GM21526 (cell line): ENCODE measurements around the gene SLC39A2.
"Not testable (repeated sequence)": the region's sequence is repeated elsewhere in the genome, so short reads cannot be mapped to it uniquely, and the experiment has no call there.

ENCODE experiments used
- ATAC-seq: cut with Tn5 transposase; IDR thresholded peaks from one replicate; pipeline ENCODE4 v1.9.1; 2021; ENCODE audit warnings: moderate library complexity; ENCODE audit not compliant: unreplicated experiment, low FRiP score

SLC39A2 gene

DNA sequence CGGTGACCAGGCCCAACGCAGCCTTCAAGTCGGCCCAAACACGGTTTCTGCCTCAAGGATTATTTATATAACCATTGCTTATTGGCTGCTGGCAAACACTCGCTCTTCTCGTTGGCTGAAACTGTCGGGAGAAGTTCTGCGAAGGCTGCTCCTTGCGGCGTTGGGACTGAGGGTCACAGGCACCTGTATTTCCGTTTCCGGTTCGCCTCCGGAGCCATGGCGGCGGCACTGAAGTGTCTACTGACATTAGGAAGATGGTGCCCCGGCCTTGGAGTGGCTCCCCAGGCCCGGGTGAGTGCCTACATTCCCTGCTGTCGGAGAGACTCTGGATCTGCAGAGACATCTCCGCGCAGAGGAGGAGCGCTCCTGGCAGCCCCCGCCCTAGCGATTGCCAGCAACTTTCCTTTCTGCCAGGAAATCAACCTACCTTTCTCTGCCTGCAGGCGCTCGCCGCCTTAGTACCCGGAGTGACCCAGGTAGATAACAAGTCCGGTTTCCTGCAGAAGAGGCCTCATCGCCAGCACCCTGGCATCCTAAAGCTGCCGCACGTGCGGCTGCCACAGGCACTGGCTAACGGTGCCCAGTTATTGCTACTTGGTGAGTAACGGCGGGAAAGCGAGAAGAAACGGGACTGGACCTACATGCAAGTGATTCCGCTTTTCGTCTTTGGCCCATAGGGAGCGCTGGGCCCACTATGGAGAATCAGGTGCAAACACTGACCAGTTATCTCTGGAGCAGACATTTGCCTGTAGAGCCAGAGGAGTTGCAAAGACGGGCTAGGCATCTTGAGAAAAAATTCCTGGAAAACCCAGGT, 9.1 kb upstream of the SLC39A2 start, which contains the start of gene METTL17:
METTL17 (plus strand) TSS at position 194 of the 814 bp plus-strand sequence; CDS start at position 217, 23 bp downstream.
- peak; percentile 88 for ATAC-seq

DNA sequence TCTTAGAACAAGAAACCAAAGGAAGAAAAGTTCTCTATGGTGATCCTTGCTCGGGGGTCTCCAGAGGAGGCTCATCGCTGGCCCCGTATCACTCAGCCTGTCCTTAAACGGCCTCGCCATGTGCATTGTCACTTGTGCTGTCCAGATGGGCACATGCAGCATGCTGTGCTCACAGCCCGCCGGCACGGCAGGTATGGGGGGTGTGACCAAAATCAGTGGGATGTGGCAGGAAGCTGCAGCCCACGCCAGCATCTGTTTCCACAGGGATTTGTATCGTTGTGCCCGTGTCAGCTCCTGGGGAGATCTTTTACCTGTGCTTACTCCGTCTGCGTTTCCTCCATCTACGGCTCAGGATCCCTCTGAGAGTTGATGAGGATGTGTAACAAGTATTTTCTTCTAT, 2.6 kb upstream of the SLC39A2 start:
- ATAC-seq = no peak

DNA sequence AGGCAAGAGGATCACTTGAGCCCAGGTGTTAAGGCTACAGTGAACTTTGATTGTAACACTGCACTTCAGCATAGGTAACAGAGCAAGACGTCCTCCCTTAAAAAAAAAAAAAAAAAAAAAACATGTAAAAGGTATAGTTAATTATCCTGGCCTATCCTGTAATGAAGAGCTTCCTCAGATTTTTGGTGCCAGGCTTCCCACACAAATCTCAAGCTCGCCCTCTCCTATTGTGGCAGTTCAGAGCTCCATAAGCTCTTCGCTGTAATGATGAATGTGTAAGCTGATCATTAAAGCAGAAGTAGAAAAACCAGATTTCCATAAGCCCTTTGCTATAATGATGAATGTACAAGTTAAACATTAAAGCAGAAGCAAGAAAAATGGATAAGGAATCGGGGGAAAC, 2.0 kb upstream of the SLC39A2 start:
- no peak for ATAC-seq

DNA sequence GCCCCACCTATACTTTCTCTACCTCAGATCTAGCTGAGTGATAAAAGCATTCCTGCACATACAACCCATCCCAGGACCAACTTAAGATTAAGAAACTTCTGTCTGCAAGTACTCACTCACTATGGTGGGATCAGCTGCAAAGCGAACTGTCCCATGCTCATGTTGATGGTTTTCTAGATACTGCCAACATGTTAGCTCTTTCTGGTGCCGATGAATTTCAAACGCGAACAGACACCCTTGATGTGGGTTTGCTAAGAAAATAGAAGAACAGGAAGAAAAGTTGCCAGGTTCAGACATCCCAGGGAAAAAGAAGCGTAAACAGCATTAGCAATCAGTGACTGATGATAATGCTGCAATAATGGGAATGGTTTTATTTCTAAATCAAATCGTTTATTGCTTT, 1.5 kb upstream of the SLC39A2 start:
- ATAC-seq = no peak

DNA sequence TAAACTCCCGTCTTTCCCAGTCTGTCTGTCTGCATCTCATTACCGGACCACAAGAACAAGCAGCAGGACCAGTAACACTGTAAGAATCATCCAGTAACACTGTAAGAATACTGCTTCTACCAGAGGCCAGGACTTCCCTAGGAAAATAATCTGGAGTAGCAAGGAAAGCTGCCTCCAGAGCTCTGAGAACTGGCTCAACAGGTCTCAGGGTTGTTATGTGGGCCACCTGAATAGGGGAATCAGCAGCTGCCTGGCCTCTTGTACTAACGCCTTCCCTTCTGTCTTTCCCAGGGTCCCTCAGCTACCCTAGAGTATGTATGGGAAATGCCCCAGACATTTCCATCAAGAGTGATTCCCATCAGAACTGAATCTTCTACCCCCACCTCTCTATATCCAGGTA, 954 bp upstream of the SLC39A2 start:
- no peak for ATAC-seq

DNA sequence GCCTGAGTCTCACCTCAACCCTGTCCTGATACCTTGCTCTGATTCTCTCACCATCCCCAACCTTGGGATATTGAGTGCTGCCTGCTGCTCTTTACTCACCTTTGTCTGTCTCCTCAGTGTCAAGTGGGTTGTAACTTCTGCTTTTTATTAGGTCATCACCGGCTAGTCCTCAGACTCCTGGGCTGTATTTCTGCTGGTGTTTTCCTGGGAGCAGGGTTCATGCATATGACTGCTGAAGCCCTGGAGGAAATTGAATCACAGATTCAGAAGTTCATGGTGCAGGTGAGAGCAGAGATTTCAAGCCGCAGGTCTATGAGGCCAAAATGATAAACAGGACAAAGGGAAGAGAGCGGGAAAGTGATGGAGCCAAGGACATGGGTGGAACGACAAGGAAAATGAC, 498 bp downstream of the SLC39A2 start:
- ATAC-seq = no peak

DNA sequence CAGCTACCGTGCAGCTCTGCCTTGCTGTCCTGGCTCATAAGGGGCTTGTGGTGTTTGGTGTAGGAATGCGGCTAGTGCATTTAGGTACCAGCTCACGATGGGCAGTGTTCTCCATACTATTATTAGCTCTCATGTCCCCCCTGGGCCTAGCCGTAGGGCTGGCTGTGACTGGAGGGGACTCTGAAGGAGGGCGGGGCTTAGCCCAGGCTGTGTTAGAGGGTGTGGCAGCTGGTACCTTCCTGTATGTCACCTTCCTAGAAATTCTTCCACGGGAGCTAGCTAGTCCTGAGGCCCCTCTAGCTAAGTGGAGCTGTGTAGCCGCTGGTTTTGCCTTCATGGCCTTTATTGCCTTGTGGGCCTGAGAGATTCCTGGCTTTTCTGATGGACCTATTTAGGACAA, 2.1 kb downstream of the SLC39A2 start:
- no peak for ATAC-seq

DNA sequence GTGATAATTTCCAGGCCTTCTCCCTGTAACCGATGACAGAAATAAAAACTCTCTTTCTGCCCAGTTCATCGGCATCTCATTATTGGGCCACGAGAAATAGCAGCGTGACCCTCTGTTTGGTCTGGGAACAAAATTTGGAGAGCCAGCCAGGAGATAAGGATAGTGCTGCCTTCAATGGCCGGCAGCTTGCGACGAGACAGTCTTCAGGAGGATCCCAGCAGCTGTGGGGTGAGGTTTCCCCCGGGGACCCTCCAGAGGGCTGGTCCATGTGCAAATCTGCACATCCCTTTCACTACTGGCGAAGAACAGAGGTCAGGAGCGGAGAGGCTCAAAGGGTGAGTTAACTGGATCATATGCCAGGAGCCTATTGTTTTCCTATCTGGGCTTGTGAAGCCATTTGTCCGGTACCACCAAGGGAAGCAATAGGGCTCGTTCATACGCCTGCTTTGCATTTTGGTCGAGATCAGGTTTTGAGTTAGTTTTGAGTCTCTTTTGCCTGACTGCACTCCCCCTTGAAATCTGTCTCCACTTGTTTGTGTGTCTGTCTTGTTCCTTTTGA, 4.8 kb downstream of the SLC39A2 start:
- ATAC-seq = no peak

DNA sequence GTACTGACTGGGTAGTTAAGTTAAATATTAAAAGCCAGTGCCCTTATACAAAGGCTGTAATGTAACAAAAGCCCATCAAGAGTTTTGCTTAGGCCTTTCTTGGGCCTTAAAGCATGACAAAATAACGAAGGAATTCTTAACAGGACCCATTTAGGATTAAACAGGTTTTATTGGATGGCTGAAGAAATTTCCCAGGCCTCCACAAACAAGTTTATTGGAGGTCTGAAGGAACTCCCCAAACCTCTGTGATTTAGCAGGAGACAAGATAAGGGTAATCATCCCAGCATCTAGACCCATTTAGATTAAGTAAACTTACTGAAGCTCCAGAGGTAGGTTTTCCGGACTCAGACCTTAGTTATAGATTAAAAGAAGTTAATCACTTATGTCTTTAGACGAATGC, 10.6 kb downstream of the SLC39A2 start:
- not testable (repeated sequence) for ATAC-seq

DNA sequence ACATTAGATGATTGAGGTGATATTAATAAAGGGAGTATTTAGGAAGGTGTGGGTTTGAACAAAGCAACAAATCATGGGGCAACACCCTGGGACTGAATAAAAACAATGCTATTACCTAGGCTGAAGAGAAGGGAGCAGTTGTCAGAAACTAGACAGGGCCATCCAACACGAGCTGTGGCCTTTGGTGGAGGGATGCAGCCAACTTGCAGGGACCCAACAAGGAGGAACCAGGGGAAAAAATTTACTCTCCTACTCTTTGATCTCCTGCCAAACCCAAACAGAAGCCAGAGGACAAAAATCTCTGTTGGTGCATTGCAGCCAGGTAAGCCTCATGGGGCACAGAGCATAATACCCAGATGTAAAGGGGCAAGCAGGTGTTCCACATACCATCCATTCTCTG, 12.0 kb downstream of the SLC39A2 start:
- ATAC-seq = no peak

DNA sequence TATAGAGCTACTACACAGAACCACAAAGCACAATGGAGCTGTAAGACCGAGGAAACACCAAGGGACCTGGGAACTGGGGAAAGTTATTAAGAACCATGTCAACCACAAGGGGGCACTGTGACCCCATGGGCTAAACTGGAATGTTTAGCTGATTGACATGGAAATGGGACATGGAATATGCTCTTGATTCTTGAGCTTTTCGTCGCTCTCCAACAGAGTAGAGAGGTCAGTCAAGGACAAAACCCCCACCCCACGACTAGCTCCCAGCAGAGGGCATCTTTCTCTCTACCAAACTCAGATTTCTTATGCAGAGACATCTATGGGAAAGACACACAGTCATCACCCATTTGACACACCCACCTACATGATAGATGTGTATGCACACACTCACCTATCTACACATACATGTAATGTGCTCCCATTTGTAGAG, 15.7 kb downstream of the SLC39A2 start:
- ATAC-seq = no peak

DNA sequence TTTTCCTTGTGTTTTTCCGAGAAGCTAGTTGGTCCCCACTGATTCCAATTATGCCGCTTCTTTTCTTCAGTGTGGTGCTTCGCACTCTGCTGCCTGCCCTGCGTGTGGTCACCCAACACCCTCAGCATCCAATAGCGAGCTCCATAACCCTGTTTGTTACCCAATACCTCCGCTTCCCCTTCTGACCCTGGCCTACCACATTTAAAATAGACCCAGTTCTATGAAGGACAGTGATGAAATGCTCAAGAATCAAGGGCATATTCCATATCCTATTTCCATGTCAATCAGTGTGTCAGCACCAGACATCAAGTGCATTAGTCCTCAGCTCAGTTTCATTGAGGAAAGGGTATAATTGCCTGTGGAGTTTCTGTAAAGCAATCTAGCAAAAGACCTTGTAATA, 16.2 kb downstream of the SLC39A2 start:
- no peak for ATAC-seq

DNA sequence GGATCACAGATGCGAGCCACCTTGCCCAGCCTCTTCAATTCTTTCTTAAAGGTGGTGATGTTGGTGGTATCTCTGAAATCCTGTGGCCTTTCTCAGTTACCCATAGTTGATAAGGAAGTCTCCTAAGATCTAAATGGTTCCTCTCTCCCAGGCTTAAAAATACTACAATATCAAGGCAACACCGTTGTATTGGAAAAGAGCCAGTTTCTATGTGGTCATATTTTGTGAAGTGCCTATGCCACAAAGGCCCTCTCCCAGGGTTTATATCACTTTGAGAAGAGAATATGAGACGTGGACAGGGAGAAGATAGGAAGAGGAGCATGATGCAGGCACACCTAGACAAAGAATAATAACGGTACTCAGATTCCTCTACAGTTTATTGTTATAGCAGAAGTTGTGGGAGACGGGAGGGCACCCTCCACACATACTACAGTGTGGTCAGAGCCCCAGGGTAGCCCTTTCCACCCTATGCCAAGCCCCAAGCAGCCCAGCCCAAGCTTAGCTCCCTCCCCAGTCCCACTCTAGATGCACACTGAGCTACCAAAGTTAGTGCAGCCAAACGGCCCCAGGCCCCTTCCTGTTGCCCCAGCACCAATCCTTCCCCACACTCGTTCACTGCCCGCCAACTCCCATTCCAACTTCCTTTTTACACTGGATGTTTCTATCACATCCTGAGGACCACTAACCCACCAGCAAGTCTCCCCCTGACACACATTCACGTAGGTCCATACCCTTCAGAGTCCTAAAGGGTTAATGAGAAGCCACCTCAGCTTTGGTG, 17.5 kb downstream of the SLC39A2 start:
- ATAC-seq = no peak

DNA sequence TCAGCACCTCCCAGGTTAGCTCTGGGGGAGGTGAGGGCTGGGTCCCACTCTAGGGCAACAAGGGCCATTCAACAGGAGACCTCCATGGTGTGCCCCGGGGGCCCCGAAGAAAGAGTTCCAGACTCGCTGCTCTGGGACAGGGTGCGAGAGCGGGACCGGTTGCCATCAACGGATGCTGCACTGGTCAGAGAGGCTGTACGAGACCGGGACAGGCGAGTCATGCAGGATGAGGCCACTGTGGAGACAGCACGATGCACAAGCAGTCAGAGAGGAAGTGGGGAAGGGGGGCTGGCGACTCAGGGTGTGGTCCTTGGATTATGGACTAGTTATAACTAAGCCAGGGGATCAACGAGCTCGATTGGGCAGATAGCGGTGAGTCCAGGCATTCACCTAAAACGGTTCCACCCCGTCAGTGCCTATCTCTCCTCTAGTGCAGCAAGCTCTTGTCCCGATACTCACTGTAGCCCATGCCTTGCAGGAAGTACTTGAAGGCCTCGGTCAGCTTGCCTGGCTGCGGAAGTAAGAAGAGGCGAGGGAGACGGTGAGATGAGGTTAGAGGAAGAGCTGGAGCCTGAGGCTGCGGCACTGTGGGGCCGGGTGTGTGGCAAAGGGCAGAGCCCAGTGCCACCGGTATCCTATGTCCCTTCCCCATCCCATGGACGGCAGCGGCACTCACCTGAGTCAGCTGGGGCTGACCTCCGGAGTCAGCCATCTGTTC, 18.6 kb downstream of the SLC39A2 start:
- no peak for ATAC-seq

DNA sequence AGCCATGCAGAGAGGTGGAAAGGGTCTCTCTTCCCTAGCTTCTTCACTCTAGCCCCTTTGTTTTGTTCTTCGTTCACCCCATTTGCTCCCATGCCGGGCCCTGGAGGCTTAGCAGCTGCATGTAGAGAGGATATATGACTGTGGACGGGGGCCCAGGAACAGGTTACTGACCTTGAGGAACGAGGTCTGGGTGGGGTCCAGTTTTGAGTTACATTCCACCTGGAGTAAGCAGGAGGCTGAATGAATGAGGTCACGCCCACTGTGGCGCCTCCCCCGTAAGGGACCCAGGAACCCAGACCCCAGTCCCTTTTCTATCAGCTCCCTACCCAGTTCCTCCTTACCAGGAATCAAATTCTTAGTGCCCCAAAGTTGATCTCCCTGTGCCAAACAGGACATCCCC, 19.2 kb downstream of the SLC39A2 start:
- no peak for ATAC-seq

DNA sequence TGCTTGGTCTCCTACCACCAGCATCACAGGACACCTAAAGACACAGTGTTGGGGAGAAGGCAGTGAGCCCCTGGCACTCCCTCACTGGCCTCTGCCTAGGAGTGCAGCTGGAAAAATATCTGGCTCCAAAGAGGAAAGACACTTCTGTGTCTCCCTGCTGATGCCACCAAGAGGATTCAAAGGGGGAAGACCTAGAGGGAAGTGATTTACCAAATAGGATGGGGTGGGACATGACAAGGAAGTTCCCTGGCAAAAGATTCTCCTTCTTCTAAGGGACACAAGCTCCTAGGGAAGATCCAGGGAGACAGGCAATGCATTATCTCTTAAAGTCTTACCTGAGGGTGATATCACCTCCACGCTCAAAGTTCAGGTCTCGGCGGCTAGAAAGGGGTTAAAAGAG, 19.7 kb downstream of the SLC39A2 start:
- ATAC-seq = no peak

DNA sequence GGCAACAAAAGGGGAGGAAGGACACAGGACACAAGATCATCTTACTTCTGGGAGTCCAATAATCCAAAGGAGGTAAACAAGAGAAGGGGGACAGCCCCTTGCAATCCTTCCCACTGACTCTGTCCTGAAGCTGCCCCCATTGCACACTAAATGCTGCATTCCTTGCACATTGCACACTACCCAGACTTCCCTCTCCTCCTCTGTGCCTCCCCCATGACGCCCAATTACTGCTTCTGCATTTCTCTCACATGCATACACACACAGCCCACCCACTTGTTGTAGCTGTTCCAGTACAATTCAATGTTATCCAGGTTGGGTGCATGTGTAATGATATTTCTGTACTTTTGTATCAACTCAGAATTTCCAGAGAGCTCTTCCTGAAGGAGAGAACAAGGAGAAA, 20.3 kb downstream of the SLC39A2 start:
- ATAC-seq = no peak

DNA sequence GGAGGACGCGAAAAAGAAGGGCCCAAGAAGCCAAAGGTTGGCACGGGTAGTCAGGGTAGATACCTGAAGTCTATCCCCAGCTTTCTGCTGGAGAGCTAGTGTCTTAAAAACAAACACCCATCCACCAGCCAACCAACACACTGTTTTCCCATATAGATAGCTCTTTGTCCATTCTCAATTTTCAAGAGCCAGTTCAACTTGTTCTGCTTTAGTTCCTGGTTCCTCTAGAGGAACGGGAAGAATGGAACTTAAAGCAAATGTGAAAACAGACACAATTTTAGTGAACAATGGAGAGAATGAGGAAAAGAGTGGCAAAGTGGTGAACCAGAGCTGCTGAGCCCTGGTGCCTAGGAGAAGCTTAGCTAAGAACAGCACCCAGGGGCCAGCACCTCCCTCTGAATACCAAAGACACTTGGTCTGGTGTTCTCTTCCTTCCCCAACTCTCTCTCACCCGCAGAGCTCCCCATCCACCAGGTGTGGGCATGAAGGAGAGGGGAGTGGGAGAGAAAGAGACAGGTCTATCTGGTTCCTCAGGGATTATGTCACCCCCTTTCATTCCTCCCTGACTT, 22.0 kb downstream of the SLC39A2 start:
- ATAC-seq = no peak

DNA sequence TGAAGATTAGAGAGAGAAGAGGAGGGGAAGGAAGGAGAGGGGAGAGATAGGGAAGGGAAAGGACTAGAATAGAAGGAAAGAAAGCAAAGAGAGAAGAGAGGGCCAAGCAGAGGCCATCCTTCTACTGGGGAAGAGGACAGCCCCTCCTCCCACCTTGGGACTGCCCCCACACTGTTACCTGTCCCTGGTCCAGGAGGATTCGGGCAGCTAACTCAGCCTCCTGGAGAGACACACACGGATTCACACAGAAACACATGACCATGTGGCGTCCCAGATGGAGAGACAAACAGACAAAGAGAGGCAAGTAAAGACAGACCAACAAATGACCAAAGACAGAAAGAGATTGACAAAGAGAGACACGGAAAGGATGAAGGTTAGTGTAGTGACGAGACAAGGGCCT, 23.6 kb downstream of the SLC39A2 start:
- no peak for ATAC-seq

DNA sequence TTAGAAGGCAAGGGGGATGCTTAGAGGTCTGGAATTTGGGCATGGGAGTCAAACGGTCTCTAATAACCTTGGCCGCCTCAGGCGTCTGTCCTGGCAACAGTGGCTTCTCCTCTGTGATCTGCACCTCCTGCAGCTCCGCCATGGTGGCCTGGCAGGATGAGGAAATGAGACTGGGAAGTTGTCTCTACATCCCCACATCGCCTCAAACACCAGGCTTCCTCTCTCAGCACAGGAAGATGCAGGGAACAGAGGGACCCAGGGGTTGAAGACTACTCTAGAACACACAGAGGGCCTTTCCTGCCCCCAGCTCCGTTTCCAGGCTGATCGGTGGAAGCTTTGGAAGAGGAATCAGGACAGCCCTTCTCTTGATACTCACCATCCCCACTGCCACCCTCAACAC, 24.1 kb downstream of the SLC39A2 start:
- no peak for ATAC-seq
